ENCODE results near the gene TMEM203. TPM values are rescaled to one million over a fixed set of nuclear protein-coding genes. Genes with fewer than 3 reads are reported as not detected.

The TMEM203 gene
- total RNA-seq, 1 donor from 2014 or later, result 34.1 TPM

DNA sequence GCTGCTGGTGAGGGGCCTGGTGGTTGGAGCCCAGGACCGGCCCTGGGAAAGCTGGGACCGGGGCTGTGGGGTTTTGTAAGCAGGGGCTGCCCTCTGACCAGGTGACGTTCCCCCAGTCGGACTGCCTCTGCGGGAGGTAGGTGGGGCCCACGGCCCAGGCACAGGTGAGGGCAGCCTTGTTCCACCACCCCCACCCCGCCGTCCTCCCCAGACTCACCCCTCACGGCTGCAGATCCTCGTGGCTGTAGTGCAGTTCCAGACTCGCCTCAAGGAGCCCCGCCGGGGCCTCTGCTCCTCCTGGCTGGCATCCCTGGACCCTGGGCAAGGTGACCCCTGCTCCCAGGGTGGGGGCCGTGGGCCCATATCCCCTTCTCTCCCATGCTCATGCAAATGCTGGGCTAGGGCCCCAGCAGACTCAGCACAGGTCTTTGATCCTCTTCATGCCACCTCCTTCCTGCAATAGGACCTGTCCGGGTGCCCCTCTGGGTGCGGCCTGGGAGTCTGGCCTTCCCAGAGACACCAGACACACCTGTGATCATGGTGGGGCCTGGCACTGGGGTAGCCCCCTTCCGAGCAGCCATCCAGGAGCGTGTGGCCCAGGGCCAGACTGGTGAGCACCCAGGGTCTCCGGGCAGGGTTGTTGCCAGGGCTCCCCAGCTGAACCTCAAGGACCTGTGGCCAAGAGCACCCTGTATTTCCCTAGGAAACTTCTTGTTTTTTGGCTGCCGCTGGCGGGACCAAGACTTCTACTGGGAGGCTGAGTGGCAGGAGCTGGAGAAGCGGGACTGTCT is 9.9 kb upstream of the TMEM203 start:
- no peak overlapping the region for H3K4me3 Mint-ChIP-seq
- POLR2A ChIA-PET, result interaction anchor here (0.6 to 2.2 kb wide), 3 partner anchors 7 to 499 kb away, joined by 7 to 11 read pairs (median 10); partner anchors contain the start of gene RNF208
- intact Hi-C loops (cut with micrococcal nuclease), result no loop called here
- no peaks in the 10 kb centered on the region for H3K9me3 Mint-ChIP-seq
- no peak for ATAC-seq (ENCODE audit: low read depth)
- H3K27me3 Mint-ChIP-seq, result no peaks in the 10 kb centered on the region
- H3K36me3 Mint-ChIP-seq (ENCODE audit: low read depth), result peaks cover 6% of the 10 kb centered on the region
- no peak overlapping the region for H3K27ac Mint-ChIP-seq
- CTCF ChIA-PET, result no interaction called here
- no peaks in the 10 kb centered on the region for H3K4me1 Mint-ChIP-seq
- DNase-seq, result no peak
- TF ChIP-seq, protein P1, sequence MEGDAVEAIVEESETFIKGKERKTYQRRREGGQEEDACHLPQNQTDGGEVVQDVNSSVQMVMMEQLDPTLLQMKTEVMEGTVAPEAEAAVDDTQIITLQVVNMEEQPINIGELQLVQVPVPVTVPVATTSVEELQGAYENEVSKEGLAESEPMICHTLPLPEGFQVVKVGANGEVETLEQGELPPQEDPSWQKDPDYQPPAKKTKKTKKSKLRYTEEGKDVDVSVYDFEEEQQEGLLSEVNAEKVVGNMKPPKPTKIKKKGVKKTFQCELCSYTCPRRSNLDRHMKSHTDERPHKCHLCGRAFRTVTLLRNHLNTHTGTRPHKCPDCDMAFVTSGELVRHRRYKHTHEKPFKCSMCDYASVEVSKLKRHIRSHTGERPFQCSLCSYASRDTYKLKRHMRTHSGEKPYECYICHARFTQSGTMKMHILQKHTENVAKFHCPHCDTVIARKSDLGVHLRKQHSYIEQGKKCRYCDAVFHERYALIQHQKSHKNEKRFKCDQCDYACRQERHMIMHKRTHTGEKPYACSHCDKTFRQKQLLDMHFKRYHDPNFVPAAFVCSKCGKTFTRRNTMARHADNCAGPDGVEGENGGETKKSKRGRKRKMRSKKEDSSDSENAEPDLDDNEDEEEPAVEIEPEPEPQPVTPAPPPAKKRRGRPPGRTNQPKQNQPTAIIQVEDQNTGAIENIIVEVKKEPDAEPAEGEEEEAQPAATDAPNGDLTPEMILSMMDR (IDR thresholded peaks at IDR 0.05), result no peak

DNA sequence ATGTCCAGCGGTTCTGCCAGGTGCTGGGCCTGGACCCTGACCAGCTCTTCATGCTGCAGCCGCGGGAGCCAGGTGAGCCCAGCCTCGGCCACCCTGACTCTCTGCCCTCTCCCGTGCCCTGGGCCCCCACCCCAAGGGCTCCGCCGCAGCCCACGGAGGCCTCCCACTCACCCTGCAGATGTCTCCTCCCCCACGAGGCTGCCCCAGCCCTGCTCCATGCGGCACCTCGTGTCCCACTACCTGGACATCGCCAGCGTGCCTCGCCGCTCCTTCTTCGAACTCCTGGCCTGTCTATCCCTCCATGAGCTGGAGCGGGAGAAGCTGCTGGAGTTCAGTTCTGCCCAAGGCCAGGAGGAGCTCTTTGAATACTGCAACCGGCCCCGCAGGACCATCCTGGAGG is 9.2 kb upstream of the TMEM203 start:
- POLR2A ChIA-PET, result interaction anchor here (0.5 to 2.2 kb wide), 2 partner anchors 8 to 87 kb away, joined by 3 to 10 read pairs; partner anchors contain the start of gene RNF208
- TF ChIP-seq, protein P1 (IDR thresholded peaks at IDR 0.05), result no peak
- no peaks in the 10 kb centered on the region for H3K4me1 Mint-ChIP-seq
- DNase-seq (no peak), ATAC-seq (ENCODE audit: low read depth) (no peak)
- H3K27ac Mint-ChIP-seq, result no peak overlapping the region
- intact Hi-C loops (cut with micrococcal nuclease), result no loop called here
- no peaks in the 10 kb centered on the region for H3K9me3 Mint-ChIP-seq
- no peak overlapping the region for H3K4me3 Mint-ChIP-seq
- CTCF ChIA-PET, result no interaction called here
- peaks cover 9% of the 10 kb centered on the region for H3K36me3 Mint-ChIP-seq (ENCODE audit: low read depth)
- H3K27me3 Mint-ChIP-seq, result no peaks in the 10 kb centered on the region

DNA sequence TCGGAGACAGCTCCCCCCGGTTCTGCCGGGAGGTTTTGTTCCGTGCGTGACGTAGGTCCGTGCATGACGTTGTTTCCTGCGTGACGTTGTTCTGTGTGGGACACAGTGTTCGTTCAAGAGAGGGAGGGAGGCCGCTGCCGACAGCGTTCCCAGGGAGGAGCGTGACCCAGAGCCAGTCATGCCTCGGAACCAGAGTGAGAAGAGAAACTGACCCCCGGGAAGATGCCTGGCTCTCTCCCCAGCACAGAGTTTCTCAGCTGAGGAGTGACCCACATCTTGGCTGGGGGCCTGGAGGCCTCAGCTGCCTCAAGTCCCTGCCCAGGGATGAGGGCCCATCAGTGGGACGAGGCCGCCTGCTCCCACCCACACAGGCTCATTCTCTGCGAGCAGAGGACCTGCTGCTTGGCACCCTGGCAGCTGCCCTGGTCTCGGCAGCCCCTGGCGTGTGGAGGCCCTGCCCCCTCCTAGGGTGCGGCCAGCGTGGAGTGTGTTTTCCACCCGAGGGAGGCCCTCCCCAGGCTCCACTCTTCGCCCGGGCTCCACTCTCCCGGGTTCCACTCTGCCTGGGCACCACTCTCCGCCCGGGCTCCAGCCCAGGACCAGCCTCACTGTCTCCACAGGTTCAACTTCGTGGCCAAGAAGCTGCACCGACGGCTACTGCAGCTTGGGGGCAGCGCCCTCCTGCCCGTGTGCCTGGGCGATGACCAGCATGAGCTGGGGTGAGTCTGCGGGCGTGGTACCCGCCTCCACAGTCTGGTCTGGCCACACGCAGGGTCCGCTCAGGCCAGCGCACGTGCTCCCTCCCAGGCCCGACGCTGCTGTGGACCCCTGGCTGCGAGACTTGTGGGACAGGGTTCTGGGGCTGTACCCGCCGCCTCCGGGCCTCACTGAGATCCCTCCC is 8.0 kb upstream of the TMEM203 start:
- peaks cover 16% of the 10 kb centered on the region for H3K36me3 Mint-ChIP-seq (ENCODE audit: low read depth)
- H3K27me3 Mint-ChIP-seq, result no peaks in the 10 kb centered on the region
- no peak overlapping the region for H3K4me3 Mint-ChIP-seq
- TF ChIP-seq, protein P1 (IDR thresholded peaks at IDR 0.05), result no peak
- H3K4me1 Mint-ChIP-seq, result no peaks in the 10 kb centered on the region
- ChIA-PET POLR2A (interaction anchor here (2.2 kb wide), 1 partner anchor 9 kb away, joined by 10 read pairs; the partner anchor contains the start of gene RNF208), CTCF (no interaction called here)
- ATAC-seq (ENCODE audit: low read depth), result no peak
- no peaks in the 10 kb centered on the region for H3K9me3 Mint-ChIP-seq
- no peak overlapping the region for H3K27ac Mint-ChIP-seq
- intact Hi-C loops (cut with micrococcal nuclease), result no loop called here
- no peak for DNase-seq

DNA sequence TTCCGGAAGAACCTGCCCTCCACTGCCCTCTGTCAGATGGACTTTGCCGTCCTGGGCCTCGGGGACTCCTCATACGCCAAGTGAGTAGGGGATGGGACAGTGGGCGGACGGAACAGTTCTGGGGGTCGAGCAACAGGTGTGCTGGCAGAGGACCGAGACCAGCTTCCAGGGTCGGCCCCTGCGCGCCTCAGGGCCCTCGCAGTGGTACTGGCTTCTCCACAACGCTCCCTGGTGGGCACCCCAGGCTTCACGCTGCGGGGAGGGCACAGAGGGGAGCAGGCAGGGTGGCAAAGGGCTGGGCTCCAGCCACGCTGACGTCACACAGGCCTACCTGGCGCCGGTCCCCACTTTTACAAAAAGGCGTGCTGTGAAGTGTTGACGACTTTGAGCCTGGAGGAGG is 7.1 kb upstream of the TMEM203 start:
- POLR2A ChIA-PET, result interaction anchor here (1.1 kb wide), 1 partner anchor 11 kb away, joined by 9 read pairs; no protein-coding TSS in a partner anchor

More for the DNA sequence above, 7.1 kb upstream of the TMEM203 start:
- intact Hi-C loops (cut with micrococcal nuclease), result no loop called here
- CTCF ChIA-PET, result no interaction called here
- peaks cover 19% of the 10 kb centered on the region for H3K36me3 Mint-ChIP-seq (ENCODE audit: low read depth)
- TF ChIP-seq, protein P1 (IDR thresholded peaks at IDR 0.05), result no peak
- ATAC-seq (ENCODE audit: low read depth) (no peak), DNase-seq (no peak)
- H3K9me3 Mint-ChIP-seq, result no peaks in the 10 kb centered on the region
- peaks cover 1% of the 10 kb centered on the region for H3K4me1 Mint-ChIP-seq
- no peak overlapping the region for H3K4me3 Mint-ChIP-seq
- no peaks in the 10 kb centered on the region for H3K27me3 Mint-ChIP-seq
- no peak overlapping the region for H3K27ac Mint-ChIP-seq
